Glutamatergic neuron (in vitro differentiated cells): Measurements from ENCODE around the gene CASK. TPM values are rescaled to one million over a fixed set of nuclear protein-coding genes. Genes with fewer than 3 reads are reported as not detected.

Experiments used
- DNase-seq: peaks from one replicate; pipeline ENCODE4 v3.0.0; 2022
- H3K27ac Mint-ChIP-seq: one replicate; pipeline ENCODE4 v1.8.0; 2020; ENCODE audit warnings: mild to moderate bottlenecking, mixed read lengths, inconsistent platforms; ENCODE audit not compliant: unreplicated experiment
- H3K27me3 Mint-ChIP-seq: one replicate; pipeline ENCODE4 v1.8.0; 2020; ENCODE audit warnings: mild to moderate bottlenecking, moderate library complexity, mixed read lengths, inconsistent platforms; ENCODE audit not compliant: unreplicated experiment
- H3K36me3 Mint-ChIP-seq: one replicate; pipeline ENCODE4 v1.8.0; 2020; ENCODE audit warnings: mild to moderate bottlenecking, mixed read lengths, inconsistent platforms; ENCODE audit not compliant: unreplicated experiment
- H3K4me1 Mint-ChIP-seq: one replicate; pipeline ENCODE4 v1.8.0; 2020; ENCODE audit warnings: mild to moderate bottlenecking, low read depth, mixed read lengths, inconsistent platforms; ENCODE audit not compliant: unreplicated experiment
- H3K4me3 Mint-ChIP-seq: one replicate; pipeline ENCODE4 v1.8.0; 2020; ENCODE audit warnings: mild to moderate bottlenecking, mixed read lengths, inconsistent platforms; ENCODE audit not compliant: unreplicated experiment
- H3K9me3 Mint-ChIP-seq: one replicate; pipeline ENCODE4 v1.8.0; 2020; ENCODE audit warnings: mild to moderate bottlenecking, moderate library complexity, mixed read lengths, inconsistent platforms; ENCODE audit not compliant: unreplicated experiment
- CTCF ChIP-seq: fragments of 200-600 bp; sonication (generic); IDR thresholded peaks from one replicate; pipeline ENCODE4 v1.5.0; 2021; ENCODE audit not compliant: partially characterized antibody, unreplicated experiment
- total RNA-seq: library from RNA; stranded (reverse); fragmentation: NEBNext Ultra II Directional; extraction: Animal tissue kit (Norgen Biotek cat#: 25700); gene quantifications from one replicate; pipeline ENCODE4 v1.2.1, GENCODE V29; 2021; ENCODE audit not compliant: unreplicated experiment

Gene CASK
- total RNA-seq, 1 donor from 2014 or later, result 173 TPM

DNA sequence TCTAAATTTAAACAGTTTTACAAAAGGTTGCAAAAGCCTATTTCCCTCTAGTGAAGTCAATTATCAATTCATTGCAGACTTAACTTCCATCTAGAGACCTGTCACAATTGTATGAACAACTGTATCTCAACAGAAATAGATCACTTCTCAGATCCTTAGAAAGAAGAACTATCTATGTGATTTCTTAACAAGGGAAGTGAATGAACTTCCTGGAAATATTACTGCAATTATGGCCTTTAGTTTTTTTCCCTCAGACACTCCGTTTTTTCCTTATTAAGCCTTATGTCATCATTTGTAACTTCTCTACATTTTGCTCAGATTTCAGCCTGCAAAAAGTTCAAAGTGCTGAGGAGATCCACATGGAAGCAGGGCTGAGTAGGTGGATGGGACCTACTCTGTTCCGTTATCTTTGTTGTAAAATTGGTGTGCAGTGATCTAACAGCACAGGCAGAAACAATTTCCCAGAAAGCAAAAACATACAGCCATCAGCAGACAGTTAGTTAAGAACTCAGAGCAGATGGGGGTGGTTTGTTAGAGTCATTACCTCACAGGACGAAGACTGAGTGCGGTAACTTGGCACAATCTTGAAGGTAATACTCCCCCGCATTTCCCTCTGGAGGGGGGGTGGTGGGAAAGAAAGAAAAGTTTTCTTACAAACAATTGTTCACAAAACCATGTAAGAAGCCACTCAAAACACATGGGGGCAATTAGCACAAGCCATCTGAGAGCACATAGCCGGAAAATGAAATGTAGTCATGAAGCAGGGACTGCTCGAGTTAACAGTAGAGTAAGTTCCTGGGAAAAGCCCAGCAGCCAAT is 363.9 kb downstream of the CASK start:
- peak overlapping the region; percentile 17 for H3K27ac Mint-ChIP-seq
- no peaks in the 10 kb centered on the region for H3K36me3 Mint-ChIP-seq
- DNase-seq, result no peak
- no peaks in the 10 kb centered on the region for H3K27me3 Mint-ChIP-seq
- no peak for TF ChIP-seq CTCF
- no peaks in the 10 kb centered on the region for H3K9me3 Mint-ChIP-seq
- H3K4me1 Mint-ChIP-seq, result peaks cover 7% of the 10 kb centered on the region
- H3K4me3 Mint-ChIP-seq, result no peak overlapping the region

- Mint-ChIP-seq H3K9me3 (no peaks in the 10 kb centered on the region), H3K27ac (no peak overlapping the region), H3K36me3 (no peaks in the 10 kb centered on the region), H3K4me1 (peaks cover 7% of the 10 kb centered on the region), H3K27me3 (no peaks in the 10 kb centered on the region), H3K4me3 (no peak overlapping the region)
- TF ChIP-seq CTCF, result no peak
- no peak for DNase-seq
Observed at GRCh38 chrX:41558531-41558930, 364.8 kb downstream of the CASK start.

GRCh38 chrX:41556958-41557357 is 366.4 kb downstream of the CASK start:
- Mint-ChIP-seq H3K9me3 (no peaks in the 10 kb centered on the region), H3K27ac (no peak overlapping the region), H3K36me3 (no peaks in the 10 kb centered on the region), H3K4me3 (no peak overlapping the region), H3K27me3 (no peaks in the 10 kb centered on the region), H3K4me1 (peaks cover 7% of the 10 kb centered on the region)
- no peak for TF ChIP-seq CTCF
- no peak for DNase-seq

- Mint-ChIP-seq H3K27me3 (no peaks in the 10 kb centered on the region), H3K36me3 (no peaks in the 10 kb centered on the region), H3K27ac (no peak overlapping the region), H3K4me3 (no peak overlapping the region), H3K9me3 (peaks cover 2% of the 10 kb centered on the region), H3K4me1 (no peaks in the 10 kb centered on the region)
- no peak for TF ChIP-seq CTCF
- DNase-seq, result no peak
Observed at GRCh38 chrX:41553688-41554087, 369.7 kb downstream of the CASK start.

GRCh38 chrX:41548411-41548810 is 374.9 kb downstream of the CASK start:
- H3K27ac Mint-ChIP-seq, result no peak overlapping the region
- H3K4me1 Mint-ChIP-seq, result no peaks in the 10 kb centered on the region
- no peak for DNase-seq
- peaks cover 2% of the 10 kb centered on the region for H3K9me3 Mint-ChIP-seq
- no peaks in the 10 kb centered on the region for H3K36me3 Mint-ChIP-seq
- peaks cover 3% of the 10 kb centered on the region for H3K27me3 Mint-ChIP-seq
- no peak for TF ChIP-seq CTCF
- H3K4me3 Mint-ChIP-seq, result no peak overlapping the region
